Right atrium auricular region (tissue), 2 donors: ENCODE data around the gene CDC42BPA. TPM values are rescaled to one million over a fixed set of nuclear protein-coding genes. Genes with fewer than 3 reads are reported as not detected.

ENCODE experiments used
- DNase-seq: peaks from one replicate; pipeline ENCODE4 v3.0.0-alpha.2; 2019; ENCODE audit warnings: low spot score
- H3K27ac ChIP-seq, 2 donors: fragments of 200-600 bp; sonication (generic); 1 replicate in 1 of 2; 2 replicates in 1 of 2; pipeline ENCODE4 v1.5.1; 2016 to 2019
- H3K27me3 ChIP-seq, 2 donors: fragments of 200-600 bp; sonication (generic); one replicate each; pipeline versions ENCODE4 v1.5.1 to v1.6.0; 2017 to 2019
- H3K36me3 ChIP-seq: fragments of 200-600 bp; sonication (generic); one replicate; pipeline ENCODE4 v1.5.1; 2016
- H3K4me1 ChIP-seq, 2 donors: fragments of 200-600 bp; sonication (generic); one replicate each; pipeline versions ENCODE4 v1.5.1 to v1.6.0; 2017 to 2019
- H3K4me3 ChIP-seq, 2 donors: fragments of 200-600 bp; sonication (generic); 1 replicate in 1 of 2; 2 replicates in 1 of 2; pipeline ENCODE4 v1.5.1; 2017 to 2019; ENCODE audit warnings: mild to moderate bottlenecking in 1 of 2, moderate library complexity in 1 of 2
- H3K9me3 ChIP-seq, 2 donors: fragments of 200-600 bp; sonication (generic); one replicate each; pipeline ENCODE4 v1.5.1; 2019
- total RNA-seq, 2 donors: library from RNA; depleted of rRNA; stranded (reverse); fragments of >200 nt; gene quantifications; one replicate each; pipeline ENCODE4 v1.1.0, GENCODE V29; 2016
- TF ChIP-seq, protein P1 (sequence below), 2 donors: fragments of 200-600 bp; sonication (generic); IDR thresholded peaks; one replicate each; pipeline ENCODE4 v1.5.1; 2019; ENCODE audit warnings: antibody characterized with exemption in 2 of 2

CDC42BPA gene
- total RNA-seq, 2 donors from 2014 or later: 26.0 to 32.0 TPM

DNA sequence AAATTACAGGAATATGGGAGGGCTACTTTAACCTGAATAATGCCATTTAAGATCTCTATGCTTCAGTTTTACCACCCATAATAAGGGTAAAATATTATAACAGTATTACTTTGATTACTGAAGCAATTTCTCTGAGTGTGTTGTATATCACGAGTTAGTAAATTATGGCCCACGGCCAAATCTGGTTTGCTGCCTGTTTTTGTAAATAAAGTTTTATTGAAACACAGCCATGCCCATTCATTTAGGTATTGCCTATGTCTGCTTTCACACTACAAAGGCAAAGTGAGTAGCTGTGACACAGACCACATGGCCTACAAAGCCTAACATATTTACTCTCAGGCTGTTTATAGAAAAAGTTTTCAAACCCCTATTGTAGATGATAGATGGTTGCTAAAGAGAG is 156.8 kb downstream of the CDC42BPA start:
- no peak for DNase-seq
- no peaks in the 10 kb centered on the region for H3K36me3 ChIP-seq
- TF ChIP-seq, protein P1, sequence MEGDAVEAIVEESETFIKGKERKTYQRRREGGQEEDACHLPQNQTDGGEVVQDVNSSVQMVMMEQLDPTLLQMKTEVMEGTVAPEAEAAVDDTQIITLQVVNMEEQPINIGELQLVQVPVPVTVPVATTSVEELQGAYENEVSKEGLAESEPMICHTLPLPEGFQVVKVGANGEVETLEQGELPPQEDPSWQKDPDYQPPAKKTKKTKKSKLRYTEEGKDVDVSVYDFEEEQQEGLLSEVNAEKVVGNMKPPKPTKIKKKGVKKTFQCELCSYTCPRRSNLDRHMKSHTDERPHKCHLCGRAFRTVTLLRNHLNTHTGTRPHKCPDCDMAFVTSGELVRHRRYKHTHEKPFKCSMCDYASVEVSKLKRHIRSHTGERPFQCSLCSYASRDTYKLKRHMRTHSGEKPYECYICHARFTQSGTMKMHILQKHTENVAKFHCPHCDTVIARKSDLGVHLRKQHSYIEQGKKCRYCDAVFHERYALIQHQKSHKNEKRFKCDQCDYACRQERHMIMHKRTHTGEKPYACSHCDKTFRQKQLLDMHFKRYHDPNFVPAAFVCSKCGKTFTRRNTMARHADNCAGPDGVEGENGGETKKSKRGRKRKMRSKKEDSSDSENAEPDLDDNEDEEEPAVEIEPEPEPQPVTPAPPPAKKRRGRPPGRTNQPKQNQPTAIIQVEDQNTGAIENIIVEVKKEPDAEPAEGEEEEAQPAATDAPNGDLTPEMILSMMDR (IDR thresholded peaks at IDR 0.05): no peak
- no peaks in the 10 kb centered on the region for H3K9me3 ChIP-seq
- no peak overlapping the region for H3K4me3 ChIP-seq
- H3K27ac ChIP-seq: no peak overlapping the region
- H3K4me1 ChIP-seq: no peaks in the 10 kb centered on the region
- no peaks in the 10 kb centered on the region for H3K27me3 ChIP-seq

DNA sequence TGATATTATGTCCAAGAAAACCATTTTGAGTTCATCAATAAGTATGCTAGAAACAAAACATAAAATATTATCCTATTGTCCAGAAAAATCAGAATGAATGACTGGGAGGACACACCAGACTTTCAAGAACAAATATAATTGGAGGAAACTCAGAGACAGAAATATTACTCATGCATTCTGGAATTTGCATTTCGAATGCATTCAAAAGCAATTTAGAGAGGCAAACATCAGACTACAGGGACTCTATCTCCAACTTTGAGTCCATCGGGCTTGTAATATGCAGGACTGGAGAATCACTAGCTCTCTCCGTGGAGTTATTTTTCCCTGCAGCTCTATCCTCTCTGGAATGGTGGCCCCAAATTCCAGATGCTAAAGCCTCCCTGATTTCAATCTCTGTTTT is 161.8 kb downstream of the CDC42BPA start:
- no peak overlapping the region for H3K27ac ChIP-seq

DNA sequence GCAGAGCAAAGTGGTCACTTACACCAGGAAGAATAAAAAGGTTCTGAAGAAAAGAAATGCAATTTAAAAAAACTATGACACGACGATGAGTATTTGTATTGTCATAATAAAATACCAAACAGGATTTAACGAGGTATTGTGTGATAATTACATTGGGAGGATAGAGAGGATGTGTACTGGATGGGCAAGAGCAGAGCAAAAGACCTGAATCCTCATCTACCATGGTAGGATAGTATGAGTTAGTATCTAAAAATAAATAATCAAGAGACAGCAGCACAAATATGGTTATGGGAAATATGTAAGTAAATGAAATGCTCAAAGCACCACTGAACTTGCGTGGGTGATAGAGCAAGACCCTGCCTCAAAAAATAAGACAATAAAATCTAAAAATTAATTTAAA is 162.6 kb downstream of the CDC42BPA start:
- no peaks in the 10 kb centered on the region for H3K36me3 ChIP-seq
- H3K27me3 ChIP-seq: no peaks in the 10 kb centered on the region
- H3K9me3 ChIP-seq: no peaks in the 10 kb centered on the region
- TF ChIP-seq, protein P1 (IDR thresholded peaks at IDR 0.05): no peak
- H3K4me1 ChIP-seq: no peaks in the 10 kb centered on the region
- no peak overlapping the region for H3K4me3 ChIP-seq
- H3K27ac ChIP-seq: no peak overlapping the region
- DNase-seq: no peak

More for the DNA sequence above, 161.8 kb downstream of the CDC42BPA start:
- Histone ChIP-seq H3K9me3 (no peaks in the 10 kb centered on the region), H3K4me1 (no peaks in the 10 kb centered on the region), H3K36me3 (no peaks in the 10 kb centered on the region), H3K4me3 (no peak overlapping the region), H3K27me3 (no peaks in the 10 kb centered on the region)
- TF ChIP-seq, protein P1 (IDR thresholded peaks at IDR 0.05): no peak
- no peak for DNase-seq

DNA sequence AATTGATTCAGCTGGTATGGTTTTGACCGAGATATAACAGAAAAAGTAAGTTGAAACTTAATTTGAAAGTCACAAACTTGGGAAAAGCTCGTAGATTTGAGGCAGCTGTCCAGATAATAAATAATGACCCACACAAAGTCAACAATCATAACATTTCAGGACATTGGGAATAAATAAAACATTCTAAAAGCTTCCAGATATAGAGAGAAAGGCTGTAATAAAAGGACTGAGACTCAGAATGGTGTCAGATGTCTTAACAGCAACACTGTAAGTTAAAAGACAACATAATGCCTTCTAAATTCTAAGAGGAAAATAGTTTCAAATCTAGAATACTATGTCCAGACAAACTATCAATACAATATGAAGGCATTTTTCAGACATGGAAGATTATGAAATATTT is 163.3 kb downstream of the CDC42BPA start:
- Histone ChIP-seq H3K4me3 (no peak overlapping the region), H3K9me3 (no peaks in the 10 kb centered on the region), H3K27ac (no peak overlapping the region), H3K4me1 (no peaks in the 10 kb centered on the region), H3K27me3 (no peaks in the 10 kb centered on the region), H3K36me3 (no peaks in the 10 kb centered on the region)
- no peak for DNase-seq
- TF ChIP-seq, protein P1 (IDR thresholded peaks at IDR 0.05): no peak

DNA sequence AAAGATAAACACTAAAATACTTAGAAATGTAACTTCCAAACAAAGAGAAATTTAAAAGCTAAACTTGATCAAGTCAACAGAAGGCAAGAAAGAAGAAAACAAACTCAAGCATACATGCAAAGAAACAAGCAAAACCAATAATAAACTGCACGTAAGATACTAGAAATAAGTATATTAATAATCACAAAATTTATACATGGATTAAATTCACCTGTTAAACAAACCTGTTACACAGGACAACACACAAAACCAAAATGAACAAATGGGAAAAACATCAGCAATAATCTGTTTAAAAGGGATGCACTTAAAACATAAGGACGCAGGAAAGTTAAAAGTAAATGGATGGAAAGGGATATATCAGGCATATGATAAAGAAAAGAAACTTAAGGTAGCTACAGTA is 165.8 kb downstream of the CDC42BPA start:
- DNase-seq: no peak
- Histone ChIP-seq H3K27ac (no peak overlapping the region), H3K4me3 (no peak overlapping the region), H3K36me3 (no peaks in the 10 kb centered on the region), H3K4me1 (no peaks in the 10 kb centered on the region), H3K9me3 (no peaks in the 10 kb centered on the region), H3K27me3 (no peaks in the 10 kb centered on the region)
- TF ChIP-seq, protein P1 (IDR thresholded peaks at IDR 0.05): no peak

DNA sequence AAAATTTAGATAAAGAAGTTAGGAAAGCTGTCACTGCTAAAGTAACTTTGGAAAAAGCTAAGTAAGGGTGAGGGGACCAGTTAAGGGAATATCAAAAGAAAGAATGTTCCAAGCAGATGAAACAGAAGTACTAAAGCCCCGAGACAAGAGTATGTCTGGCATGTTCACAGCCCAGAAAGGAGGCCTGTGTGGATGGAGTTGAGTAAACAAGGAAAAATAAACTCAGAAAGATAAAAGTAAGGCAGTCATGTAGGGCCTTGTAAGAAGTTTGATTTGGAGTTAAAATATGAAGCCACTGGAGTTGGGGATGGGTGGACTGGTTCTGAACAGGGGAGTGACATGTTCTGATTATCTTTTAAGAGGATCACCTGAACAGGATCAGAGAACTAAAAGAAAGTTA is 177.9 kb downstream of the CDC42BPA start:
- TF ChIP-seq, protein P1 (IDR thresholded peaks at IDR 0.05): no peak
- H3K4me1 ChIP-seq: no peaks in the 10 kb centered on the region
- H3K27ac ChIP-seq: no peak overlapping the region
- H3K36me3 ChIP-seq: peaks cover 30% of the 10 kb centered on the region
- DNase-seq: no peak
- H3K4me3 ChIP-seq: no peak overlapping the region
- no peaks in the 10 kb centered on the region for H3K9me3 ChIP-seq
- no peaks in the 10 kb centered on the region for H3K27me3 ChIP-seq
